ENCODE data around the gene RBM23.

DNA sequence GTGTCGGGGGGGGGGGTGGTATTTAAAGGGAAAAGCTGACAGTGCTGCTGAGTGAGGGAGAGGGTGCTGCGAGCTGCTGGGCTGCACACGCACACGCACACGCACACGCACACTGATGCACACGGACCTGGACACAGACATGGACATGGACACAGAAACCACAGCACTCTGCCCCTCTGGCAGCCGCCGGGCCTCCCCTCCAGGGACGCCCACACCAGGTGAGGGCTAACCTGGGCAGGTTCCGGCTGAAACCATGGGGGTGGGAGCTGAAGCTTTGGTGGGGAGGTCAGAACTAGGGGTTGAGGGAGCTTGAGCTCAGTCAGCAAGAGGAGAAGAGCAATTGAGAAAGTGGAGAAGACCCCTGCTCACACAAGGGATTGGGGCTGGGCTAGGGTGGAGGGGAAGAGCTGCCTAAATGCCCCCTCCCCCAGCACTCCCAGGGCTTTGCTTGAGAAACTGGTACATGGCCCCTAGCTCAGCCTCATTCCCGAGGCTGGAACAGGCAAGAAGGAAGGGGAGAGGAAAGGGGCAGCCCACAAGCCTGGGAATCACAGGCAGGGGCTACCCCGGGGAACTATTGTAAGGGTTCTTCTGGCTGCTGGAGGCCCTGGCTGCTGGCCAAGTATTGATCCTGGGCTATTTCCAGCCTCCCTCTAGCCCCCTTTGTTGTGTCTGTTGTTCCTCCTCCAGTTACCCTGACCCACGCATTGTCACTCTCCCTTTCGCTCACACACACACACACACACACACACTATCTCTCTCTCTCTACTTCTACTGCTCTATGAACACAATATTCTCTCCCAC, 35.6 kb downstream of the RBM23 start, which contains the start of gene REM2:
- TF ChIP-seq TAF1 (IDR thresholded peaks at IDR 0.05; ENCODE audit: borderline replicate concordance, low read depth, low read length), result no peak
- TF ChIP-seq POLR2AphosphoS5 (IDR thresholded peaks at IDR 0.05; ENCODE audit: low read depth, low read length), result no peak
